Dermis microvascular lymphatic vessel endothelial cell (primary cell): ENCODE data around the gene MAN1A2. TPM values are rescaled to one million over a fixed set of nuclear protein-coding genes. Genes with fewer than 3 reads are reported as not detected.

Source experiments
- DNase-seq, 2 donors: peaks; one replicate each; pipeline versions ENCODE4 v3.0.0 to v3.0.0-alpha.2; 2010; ENCODE audit warnings: low read depth in 2 of 2
- total RNA-seq: library from RNA; depleted of rRNA; stranded (reverse); fragments of >200 nt; gene quantifications from 2 replicates; pipeline ENCODE4 v1.2.1, GENCODE V29; 2014

MAN1A2 gene
- total RNA-seq, 1 donor from 2014 or later = 33.9 TPM

- DNase-seq = no peak
Observed at GRCh38 chr1:117359561-117360289, 7.5 kb upstream of the MAN1A2 start.

GRCh38 chr1:117362986-117363385 lies 4.3 kb upstream of the MAN1A2 start:
- no peak for DNase-seq

GRCh38 chr1:117363571-117364048 lies 3.6 kb upstream of the MAN1A2 start:
- DNase-seq = no peak

GRCh38 chr1:117364240-117364639 lies 3.0 kb upstream of the MAN1A2 start:
- no peak for DNase-seq

GRCh38 chr1:117365350-117366176 lies 1.7 kb upstream of the MAN1A2 start:
- DNase-seq = no peak

- DNase-seq = peak; percentile 32 to 80
Observed at GRCh38 chr1:117366177-117367045, 838 bp upstream of the MAN1A2 start.

GRCh38 chr1:117368116-117369108 lies 1.2 kb downstream of the MAN1A2 start:
- peak in 1 of 2 donors; percentile 30 for DNase-seq

GRCh38 chr1:117370071-117370470 lies 2.8 kb downstream of the MAN1A2 start:
- DNase-seq = no peak

- no peak for DNase-seq
Observed at GRCh38 chr1:117370509-117370908, 3.3 kb downstream of the MAN1A2 start.

- DNase-seq = no peak
Observed at GRCh38 chr1:117371441-117372151, 4.3 kb downstream of the MAN1A2 start.

- no peak for DNase-seq
Observed at GRCh38 chr1:117372863-117373412, 5.7 kb downstream of the MAN1A2 start.

- no peak for DNase-seq
Observed at GRCh38 chr1:117373932-117374331, 6.7 kb downstream of the MAN1A2 start.

- DNase-seq = no peak
Observed at GRCh38 chr1:117375327-117375726, 8.1 kb downstream of the MAN1A2 start.

- no peak for DNase-seq
Observed at GRCh38 chr1:117387060-117387633, 19.9 kb downstream of the MAN1A2 start.

GRCh38 chr1:117388328-117388727 lies 21.1 kb downstream of the MAN1A2 start:
- DNase-seq = no peak

- no peak for DNase-seq
Observed at GRCh38 chr1:117389284-117389683, 22.0 kb downstream of the MAN1A2 start.

- no peak for DNase-seq
Observed at GRCh38 chr1:117389779-117390178, 22.5 kb downstream of the MAN1A2 start.

- DNase-seq = no peak
Observed at GRCh38 chr1:117392771-117393170, 25.5 kb downstream of the MAN1A2 start.

GRCh38 chr1:117396074-117396473 lies 28.8 kb downstream of the MAN1A2 start:
- DNase-seq = no peak
